ENCODE data around the gene ZNF766. TPM values are rescaled to one million over a fixed set of nuclear protein-coding genes. Genes with fewer than 3 reads are reported as not detected.

The ZNF766 gene
- total and polyA plus RNA-seq, 2 of the 13 experiments (the other 11 are each of a cell fraction or from before 2014, with no cell fraction given), result 5.2 to 10.3 TPM

GRCh38 chr19:52296773-52297600 is 27.6 kb downstream of the ZNF766 start, which contains the start of gene ZNF480 (continued):
- 0 out of 2 replicates have a peak, but pooled peaks have one; percentile 34 for TF ChIP-seq ZNF280D (CRISPR knock-in tag; IDR thresholded peaks at IDR 0.05)
- no peak for TF ChIP-seq RXRA (CRISPR knock-in tag; IDR thresholded peaks at IDR 0.05)
- peak; percentile 13 to 37; a peak in 1 of 4 replicates for TF ChIP-seq HMGXB4 (CRISPR knock-in tag; IDR thresholded peaks at IDR 0.05; ENCODE audit: borderline replicate concordance in 1 of 2, low read depth in 1 of 2)
- TF ChIP-seq YEATS2 (CRISPR knock-in tag; IDR thresholded peaks at IDR 0.05; ENCODE audit: borderline replicate concordance), result peak; percentile 38; the same call in 1 of the 2 replicates
- no peak for TF ChIP-seq ZNF343 (CRISPR knock-in tag; IDR thresholded peaks at IDR 0.05)
- no peak for TF ChIP-seq ZNF607 (CRISPR knock-in tag; IDR thresholded peaks at IDR 0.05; ENCODE audit: borderline replicate concordance)
- peak; percentile 48; the same call in 1 of the 2 replicates for TF ChIP-seq TAF1 (CRISPR knock-in tag; IDR thresholded peaks at IDR 0.05)
- TF ChIP-seq KDM6A (CRISPR knock-in tag; IDR thresholded peaks at IDR 0.05; ENCODE audit: low read depth), result no peak
- peak; percentile 80 for TF ChIP-seq POLR2G (IDR thresholded peaks at IDR 0.05; ENCODE audit: low read depth, low read length)
- peak; percentile 24; the same call in 1 of the 2 replicates for TF ChIP-seq ZMYM3 (CRISPR knock-in tag; IDR thresholded peaks at IDR 0.05)
- no peak for TF ChIP-seq HOXA7 (CRISPR knock-in tag; IDR thresholded peaks at IDR 0.05)
- peak; percentile 84; the same call in 1 of the 2 replicates for TF ChIP-seq SIN3A (IDR thresholded peaks at IDR 0.05; ENCODE audit: borderline replicate concordance, low read depth, low read length)
- TF ChIP-seq KAT8 (CRISPR knock-in tag; IDR thresholded peaks at IDR 0.05), result peak; percentile 77
- peak; percentile 82 for TF ChIP-seq POLR2AphosphoS5 (IDR thresholded peaks at IDR 0.05; ENCODE audit: low read depth, low read length)
- peak; percentile 75 for TF ChIP-seq ZNF263 (CRISPR knock-in tag; IDR thresholded peaks at IDR 0.05)
- TF ChIP-seq ARNT (IDR thresholded peaks at IDR 0.05), result no peak
- TF ChIP-seq ZFYVE20 (CRISPR knock-in tag; IDR thresholded peaks at IDR 0.05; ENCODE audit: borderline replicate concordance, low read depth), result no peak
- TF ChIP-seq ZNF230 (CRISPR knock-in tag; IDR thresholded peaks at IDR 0.05), result peak; percentile 82; the same call in 1 of the 2 replicates
- no peak for TF ChIP-seq ZNF121 (CRISPR knock-in tag; IDR thresholded peaks at IDR 0.05)
- TF ChIP-seq ZNF207 (IDR thresholded peaks at IDR 0.05; ENCODE audit: borderline replicate concordance), result no peak
- TF ChIP-seq GATAD1 (CRISPR knock-in tag; IDR thresholded peaks at IDR 0.05), result 0 out of 2 replicates have a peak, but pooled peaks have one; percentile 48
- no peak for TF ChIP-seq ZNF580 (CRISPR knock-in tag; IDR thresholded peaks at IDR 0.05; ENCODE audit: borderline replicate concordance, low read depth)
- TF ChIP-seq ZNF543 (CRISPR knock-in tag; IDR thresholded peaks at IDR 0.05), result no peak
- TF ChIP-seq IRF2 (CRISPR knock-in tag; IDR thresholded peaks at IDR 0.05), result peak; percentile 15; the same call in 1 of the 2 replicates
- no peak for TF ChIP-seq BORCS8-MEF2B (CRISPR knock-in tag; IDR thresholded peaks at IDR 0.05)
- TF ChIP-seq FOSL2 (CRISPR knock-in tag; IDR thresholded peaks at IDR 0.05), result no peak
- TF ChIP-seq KDM5A (IDR thresholded peaks at IDR 0.05; ENCODE audit: borderline replicate concordance, low read length), result peak; percentile 43; the same call in 1 of the 2 replicates
